Ishikawa (cell line): ENCODE data around the gene DSTN.

Experiments used
- CEBPB ChIP-seq: IDR thresholded peaks from 2 replicates; pipeline ENCODE4 v1.6.1; 2012
- CREB1 ChIP-seq: IDR thresholded peaks from 2 replicates; pipeline ENCODE4 v1.6.1; 2012; ENCODE audit warnings: low read depth
- EGR1 ChIP-seq: IDR thresholded peaks from 2 replicates; pipeline ENCODE4 v1.6.1; 2012
- EP300 ChIP-seq: IDR thresholded peaks from 2 replicates; pipeline ENCODE4 v1.6.1; 2012; ENCODE audit warnings: borderline replicate concordance
- FOXM1 ChIP-seq: IDR thresholded peaks from 2 replicates; pipeline ENCODE4 v1.6.1; 2012; ENCODE audit warnings: low read depth, borderline replicate concordance
- NFIC ChIP-seq: IDR thresholded peaks from 2 replicates; pipeline ENCODE4 v1.6.1; 2012
- RAD21 ChIP-seq: IDR thresholded peaks from 2 replicates; pipeline ENCODE4 v1.6.1; 2012; ENCODE audit warnings: low read depth
- TAF1 ChIP-seq: IDR thresholded peaks from 2 replicates; pipeline ENCODE4 v1.6.1; 2012; ENCODE audit warnings: low read depth, mild to moderate bottlenecking
- TCF12 ChIP-seq: IDR thresholded peaks from 2 replicates; pipeline ENCODE4 v1.6.1; 2012; ENCODE audit warnings: low read depth
- TEAD4 ChIP-seq: IDR thresholded peaks from 2 replicates; pipeline ENCODE4 v1.6.1; 2012
- YY1 ChIP-seq: IDR thresholded peaks from 2 replicates; pipeline ENCODE4 v1.6.1; 2012; ENCODE audit warnings: low read depth
- ZBTB7A ChIP-seq: IDR thresholded peaks from 2 replicates; pipeline ENCODE4 v1.6.1; 2012; ENCODE audit warnings: low read depth
- TF ChIP-seq, protein P1 (sequence below): IDR thresholded peaks from 2 replicates; pipeline ENCODE4 v1.6.1; 2012
- TF ChIP-seq, protein P2 (sequence below): IDR thresholded peaks from 2 replicates; pipeline ENCODE4 v1.6.1; 2012; ENCODE audit warnings: low read depth, mild to moderate bottlenecking
- TF ChIP-seq, protein P3 (sequence below): IDR thresholded peaks from 2 replicates; pipeline ENCODE4 v1.6.1; 2012

DSTN gene

DNA sequence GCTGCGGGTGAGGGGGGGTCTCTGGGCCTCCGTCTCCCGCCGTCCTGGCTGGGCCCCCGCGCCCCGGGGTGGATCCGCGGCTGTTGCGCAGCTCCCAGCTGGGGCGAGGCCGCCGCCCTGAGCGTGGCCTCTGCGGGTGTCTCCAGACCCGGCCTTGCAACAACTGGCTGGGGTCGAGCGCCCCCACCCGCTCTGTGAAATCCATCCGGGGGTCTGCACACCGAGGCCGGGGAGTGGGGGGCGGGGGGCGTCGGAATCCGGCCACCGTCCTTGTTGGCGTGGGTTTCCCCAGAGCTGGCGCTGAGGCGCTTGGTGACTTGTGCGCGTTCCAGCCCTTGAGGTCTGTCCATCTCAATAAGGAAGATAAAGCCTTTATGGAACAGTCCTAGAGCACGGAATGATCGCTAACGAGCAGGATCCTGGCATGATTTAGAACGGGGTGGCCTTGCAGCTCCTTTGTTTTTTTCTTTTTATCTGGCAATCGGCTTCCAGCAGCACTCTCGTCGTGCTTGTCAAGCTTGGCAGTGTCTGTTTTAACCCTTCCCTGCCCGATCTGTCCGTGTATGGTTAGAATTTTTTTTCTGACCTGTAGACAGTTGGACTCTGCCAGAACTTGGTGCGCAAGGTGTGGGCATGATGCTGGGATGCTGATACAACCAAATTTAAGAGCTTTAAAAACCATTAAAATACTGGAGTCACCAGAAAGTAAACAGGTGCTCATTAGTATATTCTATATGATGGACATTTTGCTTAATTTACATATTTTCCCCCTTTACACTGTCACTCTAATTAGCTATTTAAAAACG is 675 bp downstream of the DSTN start:
- TF ChIP-seq EGR1 (no peak), CEBPB (no peak), NFIC (peak; percentile 24; the same call in 1 of the 2 replicates), TAF1 (no peak), CREB1 (no peak), RAD21 (0 out of 2 replicates have a peak, but pooled peaks have one; percentile 3), ZBTB7A (peak; percentile 92; the same call in 1 of the 2 replicates), FOXM1 (no peak)
- TF ChIP-seq, protein P1, sequence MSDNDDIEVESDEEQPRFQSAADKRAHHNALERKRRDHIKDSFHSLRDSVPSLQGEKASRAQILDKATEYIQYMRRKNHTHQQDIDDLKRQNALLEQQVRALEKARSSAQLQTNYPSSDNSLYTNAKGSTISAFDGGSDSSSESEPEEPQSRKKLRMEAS, result no peak; the same call in 1 of the 2 replicates

DNA sequence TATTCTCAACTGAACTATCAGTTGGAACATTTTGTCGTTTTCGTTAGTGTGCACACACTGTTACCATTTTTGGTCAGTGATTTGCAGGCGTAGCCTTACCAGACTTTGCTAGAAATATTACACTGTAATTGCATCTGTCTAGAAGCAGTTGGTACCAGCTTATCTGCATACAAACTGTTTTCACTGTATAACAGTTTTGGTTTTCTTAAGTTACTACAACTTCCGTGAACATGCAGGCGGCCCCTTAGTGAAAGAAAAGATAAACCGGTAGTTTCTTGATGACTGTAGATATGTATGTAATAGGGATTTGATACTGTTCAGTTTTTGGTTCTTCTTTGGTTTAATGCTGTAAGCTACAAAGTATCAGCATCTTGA is 1.3 kb downstream of the DSTN start:
- TF ChIP-seq CREB1 (no peak), RAD21 (no peak)

DNA sequence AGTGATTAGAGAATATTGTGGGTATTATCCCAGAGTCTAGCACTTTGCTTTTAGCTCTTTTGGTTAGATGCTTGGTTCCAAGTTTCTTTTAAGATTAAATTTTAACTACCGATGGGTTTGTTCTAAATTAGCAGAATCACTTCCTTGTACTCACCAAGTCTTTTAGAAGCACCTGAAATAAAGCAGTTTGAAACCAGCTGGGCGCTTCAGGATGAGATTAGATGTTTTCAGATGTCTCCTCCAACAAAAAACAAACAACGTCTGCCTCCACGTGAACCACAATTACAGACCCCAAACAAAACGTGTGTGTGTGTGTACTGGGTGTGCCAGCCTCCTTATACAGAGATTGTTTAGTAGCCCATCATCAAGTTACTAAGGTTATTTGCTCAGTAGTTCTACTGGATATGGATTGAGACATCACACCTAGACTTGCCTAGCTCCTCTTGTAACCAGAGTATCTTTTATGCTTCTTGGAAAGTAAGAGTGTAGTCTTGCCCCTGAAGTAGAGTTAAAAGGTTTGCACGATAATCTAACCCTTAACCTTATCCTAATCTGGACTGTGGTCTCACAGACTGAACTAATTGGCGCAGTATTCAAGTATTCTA is 2.3 kb downstream of the DSTN start:
- TF ChIP-seq EP300 (no peak), RAD21 (no peak), TEAD4 (no peak), NFIC (no peak), EGR1 (no peak), ZBTB7A (no peak), CEBPB (no peak), TCF12 (no peak), CREB1 (no peak), YY1 (no peak), TAF1 (no peak), FOXM1 (no peak)
- TF ChIP-seq, protein P1, result no peak
- TF ChIP-seq, protein P2, sequence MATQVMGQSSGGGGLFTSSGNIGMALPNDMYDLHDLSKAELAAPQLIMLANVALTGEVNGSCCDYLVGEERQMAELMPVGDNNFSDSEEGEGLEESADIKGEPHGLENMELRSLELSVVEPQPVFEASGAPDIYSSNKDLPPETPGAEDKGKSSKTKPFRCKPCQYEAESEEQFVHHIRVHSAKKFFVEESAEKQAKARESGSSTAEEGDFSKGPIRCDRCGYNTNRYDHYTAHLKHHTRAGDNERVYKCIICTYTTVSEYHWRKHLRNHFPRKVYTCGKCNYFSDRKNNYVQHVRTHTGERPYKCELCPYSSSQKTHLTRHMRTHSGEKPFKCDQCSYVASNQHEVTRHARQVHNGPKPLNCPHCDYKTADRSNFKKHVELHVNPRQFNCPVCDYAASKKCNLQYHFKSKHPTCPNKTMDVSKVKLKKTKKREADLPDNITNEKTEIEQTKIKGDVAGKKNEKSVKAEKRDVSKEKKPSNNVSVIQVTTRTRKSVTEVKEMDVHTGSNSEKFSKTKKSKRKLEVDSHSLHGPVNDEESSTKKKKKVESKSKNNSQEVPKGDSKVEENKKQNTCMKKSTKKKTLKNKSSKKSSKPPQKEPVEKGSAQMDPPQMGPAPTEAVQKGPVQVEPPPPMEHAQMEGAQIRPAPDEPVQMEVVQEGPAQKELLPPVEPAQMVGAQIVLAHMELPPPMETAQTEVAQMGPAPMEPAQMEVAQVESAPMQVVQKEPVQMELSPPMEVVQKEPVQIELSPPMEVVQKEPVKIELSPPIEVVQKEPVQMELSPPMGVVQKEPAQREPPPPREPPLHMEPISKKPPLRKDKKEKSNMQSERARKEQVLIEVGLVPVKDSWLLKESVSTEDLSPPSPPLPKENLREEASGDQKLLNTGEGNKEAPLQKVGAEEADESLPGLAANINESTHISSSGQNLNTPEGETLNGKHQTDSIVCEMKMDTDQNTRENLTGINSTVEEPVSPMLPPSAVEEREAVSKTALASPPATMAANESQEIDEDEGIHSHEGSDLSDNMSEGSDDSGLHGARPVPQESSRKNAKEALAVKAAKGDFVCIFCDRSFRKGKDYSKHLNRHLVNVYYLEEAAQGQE, result no peak
- TF ChIP-seq, protein P3, sequence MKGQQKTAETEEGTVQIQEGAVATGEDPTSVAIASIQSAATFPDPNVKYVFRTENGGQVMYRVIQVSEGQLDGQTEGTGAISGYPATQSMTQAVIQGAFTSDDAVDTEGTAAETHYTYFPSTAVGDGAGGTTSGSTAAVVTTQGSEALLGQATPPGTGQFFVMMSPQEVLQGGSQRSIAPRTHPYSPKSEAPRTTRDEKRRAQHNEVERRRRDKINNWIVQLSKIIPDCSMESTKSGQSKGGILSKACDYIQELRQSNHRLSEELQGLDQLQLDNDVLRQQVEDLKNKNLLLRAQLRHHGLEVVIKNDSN, result no peak

DNA sequence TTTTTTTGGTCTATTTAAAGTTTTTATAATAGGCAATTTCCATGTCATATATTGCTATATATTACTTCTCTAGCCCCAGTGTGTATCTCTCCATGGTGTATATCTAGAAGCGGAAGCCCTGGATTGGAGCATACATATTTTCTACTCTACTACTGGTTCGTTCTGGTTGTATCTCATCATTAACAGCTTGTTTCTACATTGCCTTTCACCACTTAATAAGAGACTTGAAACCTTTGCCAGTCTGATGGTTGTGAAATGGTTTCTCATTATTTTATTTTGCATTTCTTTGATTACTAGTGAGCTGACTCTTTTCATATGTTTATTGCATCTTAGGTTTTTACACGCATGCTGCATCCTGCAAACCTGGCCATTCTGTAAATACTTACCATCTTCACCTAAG is 3.6 kb downstream of the DSTN start:
- no peak for TF ChIP-seq NFIC
- no peak for TF ChIP-seq EP300
- no peak for TF ChIP-seq TCF12
- TF ChIP-seq FOXM1, result no peak
- no peak for TF ChIP-seq ZBTB7A
- TF ChIP-seq CREB1, result no peak
- TF ChIP-seq, protein P3, result no peak
- TF ChIP-seq CEBPB, result no peak
- TF ChIP-seq EGR1, result no peak
- no peak for TF ChIP-seq TAF1
- no peak for TF ChIP-seq YY1
- TF ChIP-seq TEAD4, result no peak
- TF ChIP-seq, protein P2, result no peak
- TF ChIP-seq, protein P1, result no peak

DNA sequence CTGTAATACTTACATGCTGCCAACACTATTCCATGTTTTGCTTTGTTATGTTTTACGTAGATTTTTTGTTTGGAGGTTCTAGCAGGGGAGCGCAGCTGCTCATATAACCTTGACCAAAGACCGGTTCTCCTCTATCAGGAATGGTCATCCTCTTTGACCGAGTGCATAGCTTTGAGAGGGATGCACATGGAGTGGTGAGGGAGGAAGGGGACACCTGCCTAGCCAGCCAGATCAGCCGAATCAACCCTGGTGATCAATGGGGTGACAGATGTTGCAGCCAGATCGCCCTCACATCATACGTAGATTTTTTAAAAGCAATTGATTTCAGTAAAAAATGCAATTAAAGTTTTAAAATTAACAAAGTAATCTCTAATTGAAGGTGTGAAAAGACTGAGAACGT is 6.3 kb downstream of the DSTN start:
- TF ChIP-seq FOXM1, result no peak
- TF ChIP-seq CREB1, result no peak
- TF ChIP-seq NFIC, result no peak
- no peak for TF ChIP-seq CEBPB
- TF ChIP-seq EP300, result no peak
- TF ChIP-seq EGR1, result no peak
- TF ChIP-seq, protein P3, result no peak
- TF ChIP-seq, protein P2, result no peak
- no peak for TF ChIP-seq TCF12
- TF ChIP-seq, protein P1, result no peak
- no peak for TF ChIP-seq RAD21
- TF ChIP-seq YY1, result no peak
- TF ChIP-seq TEAD4, result no peak
- no peak for TF ChIP-seq TAF1
- no peak for TF ChIP-seq ZBTB7A
